VCaP (cell line): ENCODE measurements around the gene ACTR3.

Experiments used
- H3K27ac ChIP-seq: fragments of 450-650 bp; 2 replicates; pipeline ENCODE4 v1.5.1; 2017
- CTCF ChIP-seq: fragments of 450-650 bp; conservative IDR thresholded peaks from 2 replicates; pipeline ENCODE4 v1.5.1; 2017; ENCODE audit warnings: mild to moderate bottlenecking, moderate library complexity

ACTR3 gene

GRCh38 chr2:114008720-114009119 lies 118.8 kb downstream of the ACTR3 start:
- H3K27ac ChIP-seq, result no peak overlapping the region
- TF ChIP-seq CTCF, result no peak

GRCh38 chr2:114009205-114009944 lies 119.5 kb downstream of the ACTR3 start:
- no peak overlapping the region for H3K27ac ChIP-seq
- TF ChIP-seq CTCF, result no peak

- H3K27ac ChIP-seq, result no peak overlapping the region
- no peak for TF ChIP-seq CTCF
Measured at GRCh38 chr2:114010001-114010400, 120.1 kb downstream of the ACTR3 start.

- TF ChIP-seq CTCF, result no peak
- H3K27ac ChIP-seq, result no peak overlapping the region
Measured at GRCh38 chr2:114011713-114012112, 121.8 kb downstream of the ACTR3 start.
